OCI-LY1 (cell line): Measurements from ENCODE around the gene LAMA1.

ENCODE experiments used
- H2AFZ ChIP-seq: fragments of 200-600 bp; sonication (generic), shearing (Covaris generic); 2 replicates; pipeline ENCODE4 v1.6.0; 2014; ENCODE audit warnings: antibody characterized with exemption, mild to moderate bottlenecking, low read length
- H3F3A ChIP-seq: fragments of 200-600 bp; sonication (generic), shearing (Covaris generic); 2 replicates; pipeline ENCODE4 v1.6.0; 2014; ENCODE audit warnings: mild to moderate bottlenecking, antibody characterized with exemption, low read length, moderate library complexity; ENCODE audit not compliant: insufficient read depth
- H3K27ac ChIP-seq: fragments of 200-600 bp; sonication (generic); 2 replicates; pipeline ENCODE4 v1.5.1; 2014; ENCODE audit warnings: low read length, mixed run types, mild to moderate bottlenecking, low read depth; ENCODE audit not compliant: poor library complexity, severe bottlenecking
- H3K27me3 ChIP-seq: fragments of 200-600 bp; sonication (generic); 2 replicates; pipeline ENCODE4 v1.6.0; 2014; ENCODE audit warnings: antibody characterized with exemption, mild to moderate bottlenecking, low read length, moderate library complexity; ENCODE audit not compliant: insufficient read depth
- H3K36me3 ChIP-seq: fragments of 200-600 bp; sonication (generic); 2 replicates; pipeline ENCODE4 v1.6.1; 2014; ENCODE audit warnings: mild to moderate bottlenecking, antibody characterized with exemption, low read length, moderate library complexity, mixed read lengths; ENCODE audit not compliant: insufficient read depth
- H3K4me1 ChIP-seq: fragments of 200-600 bp; sonication (generic); 2 replicates; pipeline ENCODE4 v1.5.1; 2014; ENCODE audit warnings: mild to moderate bottlenecking, low read length, moderate library complexity; ENCODE audit not compliant: insufficient read depth, severe bottlenecking
- H3K4me2 ChIP-seq: fragments of 200-600 bp; sonication (generic), shearing (Covaris generic); 2 replicates; pipeline ENCODE4 v1.6.1; 2014; ENCODE audit warnings: low read length
- H3K4me3 ChIP-seq: fragments of 200-600 bp; sonication (generic); 2 replicates; pipeline ENCODE4 v1.5.1; 2014; ENCODE audit warnings: low read length, low read depth, mild to moderate bottlenecking, mixed read lengths; ENCODE audit not compliant: poor library complexity, severe bottlenecking
- H3K79me2 ChIP-seq: fragments of 200-600 bp; shearing (Covaris generic); 2 replicates; pipeline ENCODE4 v1.6.1; 2016; ENCODE audit warnings: mixed run types, low read length, mixed read lengths; ENCODE audit not compliant: insufficient read depth
- H3K9ac ChIP-seq: fragments of 200-600 bp; sonication (generic), shearing (Covaris generic); 2 replicates; pipeline ENCODE4 v1.6.1; 2014; ENCODE audit warnings: mild to moderate bottlenecking, low read length, mixed read lengths
- H3K9me2 ChIP-seq: fragments of 200-600 bp; sonication (generic), shearing (Covaris generic); 2 replicates; pipeline ENCODE4 v1.6.1; 2014; ENCODE audit warnings: low read depth, mild to moderate bottlenecking, low read length, mixed read lengths
- H3K9me3 ChIP-seq: fragments of 200-600 bp; shearing (Covaris generic); 2 replicates; pipeline ENCODE4 v1.6.1; 2014; ENCODE audit warnings: low read length, mixed read lengths
- H4K20me1 ChIP-seq: fragments of 200-600 bp; sonication (generic), shearing (Covaris generic); 2 replicates; pipeline ENCODE4 v1.6.0; 2016; ENCODE audit warnings: mild to moderate bottlenecking, low read length; ENCODE audit not compliant: insufficient read depth
- EZH2 ChIP-seq: fragments of 200-600 bp; sonication (generic), shearing (Covaris generic); IDR thresholded peaks from 2 replicates; pipeline ENCODE4 v1.8.0; 2017; ENCODE audit warnings: borderline replicate concordance, mixed run types, mild to moderate bottlenecking, antibody characterized with exemption, low read length, moderate library complexity, mixed read lengths
- TF ChIP-seq, protein P1 (sequence below): fragments of 200-600 bp; sonication (generic), shearing (Covaris generic); IDR thresholded peaks from 2 replicates; pipeline ENCODE4 v1.5.1; 2017; ENCODE audit warnings: mild to moderate bottlenecking, antibody characterized with exemption, low read length, moderate library complexity, mixed read lengths

Gene LAMA1

DNA sequence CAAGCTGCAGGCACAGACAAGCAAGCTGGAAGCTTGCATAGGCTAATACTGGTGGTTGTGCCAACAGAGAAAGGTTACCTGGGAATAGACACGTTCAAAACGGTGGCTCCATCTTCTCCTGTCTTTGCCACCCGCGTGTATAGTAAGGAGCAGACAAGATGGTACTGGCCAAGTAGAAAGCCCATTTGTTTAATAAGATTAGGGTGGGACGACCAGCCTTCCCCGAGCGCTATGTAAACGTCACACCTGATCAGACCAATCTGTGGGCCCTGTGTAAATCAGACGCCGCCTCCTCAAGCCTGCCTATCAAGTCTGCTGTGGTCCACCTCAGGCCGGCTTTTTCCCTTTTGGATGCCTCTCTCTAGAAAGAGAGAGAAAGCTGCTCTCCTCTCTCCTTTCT is 189.2 kb downstream of the LAMA1 start:
- H3K79me2 ChIP-seq, result no peaks in the 10 kb centered on the region
- H3F3A ChIP-seq, result no peaks in the 10 kb centered on the region
- TF ChIP-seq, protein P1, sequence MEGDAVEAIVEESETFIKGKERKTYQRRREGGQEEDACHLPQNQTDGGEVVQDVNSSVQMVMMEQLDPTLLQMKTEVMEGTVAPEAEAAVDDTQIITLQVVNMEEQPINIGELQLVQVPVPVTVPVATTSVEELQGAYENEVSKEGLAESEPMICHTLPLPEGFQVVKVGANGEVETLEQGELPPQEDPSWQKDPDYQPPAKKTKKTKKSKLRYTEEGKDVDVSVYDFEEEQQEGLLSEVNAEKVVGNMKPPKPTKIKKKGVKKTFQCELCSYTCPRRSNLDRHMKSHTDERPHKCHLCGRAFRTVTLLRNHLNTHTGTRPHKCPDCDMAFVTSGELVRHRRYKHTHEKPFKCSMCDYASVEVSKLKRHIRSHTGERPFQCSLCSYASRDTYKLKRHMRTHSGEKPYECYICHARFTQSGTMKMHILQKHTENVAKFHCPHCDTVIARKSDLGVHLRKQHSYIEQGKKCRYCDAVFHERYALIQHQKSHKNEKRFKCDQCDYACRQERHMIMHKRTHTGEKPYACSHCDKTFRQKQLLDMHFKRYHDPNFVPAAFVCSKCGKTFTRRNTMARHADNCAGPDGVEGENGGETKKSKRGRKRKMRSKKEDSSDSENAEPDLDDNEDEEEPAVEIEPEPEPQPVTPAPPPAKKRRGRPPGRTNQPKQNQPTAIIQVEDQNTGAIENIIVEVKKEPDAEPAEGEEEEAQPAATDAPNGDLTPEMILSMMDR, result no peak
- no peak for TF ChIP-seq EZH2
- H4K20me1 ChIP-seq, result no peaks in the 10 kb centered on the region
- H3K9ac ChIP-seq, result no peak overlapping the region
- H3K9me3 ChIP-seq, result no peaks in the 10 kb centered on the region
- no peaks in the 10 kb centered on the region for H3K36me3 ChIP-seq
- no peak overlapping the region for H3K4me3 ChIP-seq
- no peaks in the 10 kb centered on the region for H3K9me2 ChIP-seq
- no peak overlapping the region for H2AFZ ChIP-seq
- no peaks in the 10 kb centered on the region for H3K27me3 ChIP-seq
- H3K4me1 ChIP-seq, result no peaks in the 10 kb centered on the region
- H3K27ac ChIP-seq, result no peak overlapping the region
- H3K4me2 ChIP-seq, result no peak overlapping the region

DNA sequence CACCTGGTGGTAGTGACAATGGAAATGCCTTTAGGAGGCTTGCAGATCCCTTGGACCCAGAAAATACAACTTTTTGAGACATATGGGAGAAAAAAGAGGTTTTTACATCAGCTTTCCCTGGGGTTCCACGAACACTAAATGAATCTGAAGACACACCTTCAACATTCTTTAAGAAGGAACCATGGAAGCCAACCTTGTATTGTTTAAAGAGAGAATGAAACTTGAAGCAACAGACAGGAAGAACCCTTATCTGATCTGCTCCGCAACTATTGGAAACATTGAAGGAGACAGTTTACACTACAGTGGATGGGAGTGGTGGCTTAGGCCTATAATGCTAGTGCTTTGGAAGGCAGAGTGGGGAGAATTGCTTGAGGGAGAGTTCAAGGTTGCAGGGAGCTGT is 190.4 kb downstream of the LAMA1 start:
- H3K27me3 ChIP-seq, result no peaks in the 10 kb centered on the region

GRCh38 chr18:6923220-6923619 is 194.4 kb downstream of the LAMA1 start:
- Histone ChIP-seq H3K4me3 (no peak overlapping the region), H3K27ac (no peak overlapping the region), H3K4me2 (no peak overlapping the region), H3K4me1 (no peaks in the 10 kb centered on the region), H2AFZ (no peak overlapping the region), H4K20me1 (no peaks in the 10 kb centered on the region), H3K27me3 (no peaks in the 10 kb centered on the region), H3K9me2 (no peaks in the 10 kb centered on the region), H3K9ac (no peak overlapping the region), H3F3A (no peaks in the 10 kb centered on the region), H3K9me3 (no peaks in the 10 kb centered on the region), H3K36me3 (no peaks in the 10 kb centered on the region), H3K79me2 (no peaks in the 10 kb centered on the region)
- no peak for TF ChIP-seq EZH2
- TF ChIP-seq, protein P1, result no peak

More for the DNA sequence above, 190.4 kb downstream of the LAMA1 start:
- no peaks in the 10 kb centered on the region for H3K79me2 ChIP-seq
- no peak overlapping the region for H3K4me2 ChIP-seq
- no peak overlapping the region for H3K9ac ChIP-seq
- H3K4me1 ChIP-seq, result no peaks in the 10 kb centered on the region
- H3K9me2 ChIP-seq, result no peaks in the 10 kb centered on the region
- no peak overlapping the region for H2AFZ ChIP-seq
- no peak overlapping the region for H3K27ac ChIP-seq
- H4K20me1 ChIP-seq, result no peaks in the 10 kb centered on the region
- no peak overlapping the region for H3K4me3 ChIP-seq
- H3F3A ChIP-seq, result no peaks in the 10 kb centered on the region
- H3K9me3 ChIP-seq, result no peaks in the 10 kb centered on the region
- TF ChIP-seq, protein P1, result no peak
- no peak for TF ChIP-seq EZH2
- H3K36me3 ChIP-seq, result no peaks in the 10 kb centered on the region
